ENCODE results near the gene REPS1. TPM values are rescaled to one million over a fixed set of nuclear protein-coding genes. Genes with fewer than 3 reads are reported as not detected.

The REPS1 gene
- total RNA-seq, 4 donors from 2014 or later, result 44.5 to 187 (median 70.4) TPM

DNA sequence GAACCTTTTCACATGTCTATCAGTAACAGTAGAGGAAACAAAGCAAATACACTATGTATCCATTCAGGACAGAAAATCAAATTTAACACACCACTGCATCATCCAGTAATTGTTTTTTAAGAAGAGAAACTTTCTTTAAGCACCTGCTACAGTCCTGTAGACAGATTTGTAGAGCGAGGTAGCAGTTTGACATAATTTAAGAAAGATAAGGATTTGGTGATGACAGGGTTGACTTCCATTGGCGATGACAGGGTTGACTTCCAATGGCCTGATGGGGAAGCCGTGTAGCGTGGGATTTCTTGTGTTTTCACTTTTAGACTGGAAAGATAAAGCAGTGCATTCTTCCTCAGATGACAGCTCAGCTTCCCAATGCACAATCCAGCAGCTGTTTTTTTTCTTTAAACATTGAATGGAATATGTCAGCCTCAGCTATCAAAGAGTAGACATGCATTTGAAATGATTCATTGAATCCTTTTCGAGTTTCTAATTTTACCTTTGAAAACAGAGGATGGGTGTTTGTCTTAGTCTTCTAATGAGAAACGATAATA, 123.6 kb downstream of the REPS1 start:
- WGBS, result 80% methylated on average over 6 of the region's 6 CpGs
- TF ChIP-seq POLR2A (IDR thresholded peaks at IDR 0.05) (no peak), POLR2AphosphoS5 (IDR thresholded peaks at IDR 0.05) (no peak)
- TF ChIP-seq, protein P1, sequence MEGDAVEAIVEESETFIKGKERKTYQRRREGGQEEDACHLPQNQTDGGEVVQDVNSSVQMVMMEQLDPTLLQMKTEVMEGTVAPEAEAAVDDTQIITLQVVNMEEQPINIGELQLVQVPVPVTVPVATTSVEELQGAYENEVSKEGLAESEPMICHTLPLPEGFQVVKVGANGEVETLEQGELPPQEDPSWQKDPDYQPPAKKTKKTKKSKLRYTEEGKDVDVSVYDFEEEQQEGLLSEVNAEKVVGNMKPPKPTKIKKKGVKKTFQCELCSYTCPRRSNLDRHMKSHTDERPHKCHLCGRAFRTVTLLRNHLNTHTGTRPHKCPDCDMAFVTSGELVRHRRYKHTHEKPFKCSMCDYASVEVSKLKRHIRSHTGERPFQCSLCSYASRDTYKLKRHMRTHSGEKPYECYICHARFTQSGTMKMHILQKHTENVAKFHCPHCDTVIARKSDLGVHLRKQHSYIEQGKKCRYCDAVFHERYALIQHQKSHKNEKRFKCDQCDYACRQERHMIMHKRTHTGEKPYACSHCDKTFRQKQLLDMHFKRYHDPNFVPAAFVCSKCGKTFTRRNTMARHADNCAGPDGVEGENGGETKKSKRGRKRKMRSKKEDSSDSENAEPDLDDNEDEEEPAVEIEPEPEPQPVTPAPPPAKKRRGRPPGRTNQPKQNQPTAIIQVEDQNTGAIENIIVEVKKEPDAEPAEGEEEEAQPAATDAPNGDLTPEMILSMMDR (IDR thresholded peaks at IDR 0.05), result no peak
- no peak overlapping the region for H3K4me3 ChIP-seq
- H3K36me3 ChIP-seq, result no peaks in the 10 kb centered on the region
- peaks cover 3% of the 10 kb centered on the region for H3K4me1 ChIP-seq
- DNase-seq (ENCODE audit: low spot score in 2 of 2), result no peak
- H3K27ac ChIP-seq, result no peak overlapping the region
- H3K27me3 ChIP-seq, result no peaks in the 10 kb centered on the region
- H3K9me3 ChIP-seq, result no peaks in the 10 kb centered on the region

DNA sequence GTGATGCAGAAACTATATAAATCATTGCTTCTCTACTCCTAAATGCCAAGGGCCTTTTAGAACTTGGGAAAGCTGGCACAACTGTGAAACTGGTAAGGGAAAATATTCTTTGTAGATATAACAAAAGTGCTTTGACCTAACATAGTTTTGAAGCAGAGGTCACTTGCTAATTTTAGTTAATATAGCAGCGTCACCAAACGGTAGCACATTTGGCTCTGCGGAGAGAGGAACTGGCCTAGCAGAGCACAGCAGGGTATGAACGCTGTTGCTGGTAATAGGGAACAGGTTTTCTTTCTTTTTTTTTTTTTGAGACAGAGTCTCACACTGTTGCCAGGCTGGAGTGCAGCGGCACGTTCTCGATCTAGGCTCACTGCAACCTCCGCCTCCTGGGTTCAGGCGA, 124.7 kb downstream of the REPS1 start:
- DNase-seq (ENCODE audit: low spot score in 2 of 2), result no peak
- Histone ChIP-seq H3K9me3 (no peaks in the 10 kb centered on the region), H3K27me3 (no peaks in the 10 kb centered on the region), H3K4me1 (peaks cover 3% of the 10 kb centered on the region), H3K4me3 (no peak overlapping the region), H3K36me3 (no peaks in the 10 kb centered on the region), H3K27ac (no peak overlapping the region)
- TF ChIP-seq EP300 (IDR thresholded peaks at IDR 0.05), result no peak
- TF ChIP-seq, protein P1 (IDR thresholded peaks at IDR 0.05), result no peak
- no peak for TF ChIP-seq POLR2A (IDR thresholded peaks at IDR 0.05)
- WGBS, result 53% methylated on average over 9 of the region's 9 CpGs

DNA sequence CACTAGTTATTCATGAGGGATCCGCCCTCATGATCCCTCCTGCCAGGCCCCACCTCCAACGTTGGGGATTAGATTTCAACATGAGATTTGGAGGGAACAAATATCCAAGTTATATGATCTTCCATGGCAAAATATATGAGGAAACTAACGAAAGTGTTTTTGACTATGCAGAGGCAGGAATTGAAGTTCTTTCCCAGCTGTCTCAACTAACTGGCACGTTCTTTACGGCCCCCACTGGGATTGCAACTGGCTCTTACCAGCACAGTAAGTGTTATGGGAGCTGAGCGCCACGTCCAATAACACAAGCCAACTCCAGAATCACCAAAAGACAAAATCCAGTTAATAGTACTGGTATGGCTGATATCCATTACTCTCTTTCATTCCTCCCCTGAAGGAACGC, 125.6 kb downstream of the REPS1 start:
- H3K27me3 ChIP-seq, result no peaks in the 10 kb centered on the region
- H3K9me3 ChIP-seq, result no peaks in the 10 kb centered on the region
- H3K4me1 ChIP-seq, result peaks cover 3% of the 10 kb centered on the region
- no peaks in the 10 kb centered on the region for H3K36me3 ChIP-seq
- no peak overlapping the region for H3K27ac ChIP-seq
- 84% methylated on average over 8 of the region's 8 CpGs for WGBS
- no peak overlapping the region for H3K4me3 ChIP-seq
- TF ChIP-seq EP300 (IDR thresholded peaks at IDR 0.05), result no peak
- TF ChIP-seq POLR2AphosphoS5 (IDR thresholded peaks at IDR 0.05), result no peak
- TF ChIP-seq, protein P1 (IDR thresholded peaks at IDR 0.05), result no peak
- no peak for TF ChIP-seq POLR2A (IDR thresholded peaks at IDR 0.05)
- DNase-seq (ENCODE audit: low spot score in 2 of 2), result no peak

DNA sequence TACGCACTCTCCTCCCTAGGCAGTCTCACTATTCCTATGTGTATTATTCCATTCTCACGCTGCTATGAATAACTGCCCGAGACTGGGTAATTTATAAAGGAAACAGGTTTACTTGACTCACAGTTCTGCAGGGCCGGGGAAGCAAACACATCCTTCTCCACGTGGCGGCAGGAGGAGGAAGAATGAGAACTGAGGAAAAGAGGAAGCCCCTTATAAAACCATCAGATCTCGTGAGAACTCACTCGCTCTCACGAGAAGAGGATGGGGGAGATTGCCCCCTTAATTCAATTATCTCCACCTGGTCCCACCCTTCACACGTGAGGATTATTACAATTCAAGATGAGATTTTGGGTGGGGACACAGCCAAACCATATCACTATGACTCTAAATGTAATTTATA, 130.3 kb downstream of the REPS1 start:
- DNase-seq (ENCODE audit: low spot score in 2 of 2), result no peak
- H3K9me3 ChIP-seq, result no peaks in the 10 kb centered on the region
- no peak overlapping the region for H3K4me3 ChIP-seq
- no peaks in the 10 kb centered on the region for H3K36me3 ChIP-seq
- 67% methylated on average over 10 of the region's 10 CpGs for WGBS
- TF ChIP-seq POLR2A (IDR thresholded peaks at IDR 0.05) (no peak), EP300 (IDR thresholded peaks at IDR 0.05) (no peak), POLR2AphosphoS5 (IDR thresholded peaks at IDR 0.05) (no peak)
- no peaks in the 10 kb centered on the region for H3K4me1 ChIP-seq
- H3K27ac ChIP-seq, result no peak overlapping the region
- H3K27me3 ChIP-seq, result no peaks in the 10 kb centered on the region

DNA sequence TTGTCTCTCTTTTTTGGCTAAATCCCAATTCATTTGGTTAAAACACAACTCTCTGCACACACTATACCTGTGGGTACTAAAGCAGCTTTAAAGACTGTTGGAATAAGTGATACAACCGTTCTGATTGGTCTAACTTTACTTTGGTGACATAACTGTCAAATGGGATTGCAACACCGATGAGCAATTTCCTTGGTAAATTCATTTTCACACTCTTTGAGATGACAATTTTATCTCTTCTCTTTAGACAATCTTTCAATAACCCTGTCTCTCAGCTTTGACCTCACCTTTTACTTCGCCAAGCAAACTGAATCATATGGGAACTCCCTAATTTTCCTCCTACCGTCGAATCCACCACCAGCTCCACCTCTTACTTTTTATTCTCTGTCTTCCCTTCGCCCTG, 131.4 kb downstream of the REPS1 start:
- Histone ChIP-seq H3K9me3 (no peaks in the 10 kb centered on the region), H3K27me3 (no peaks in the 10 kb centered on the region), H3K4me3 (no peak overlapping the region), H3K4me1 (no peaks in the 10 kb centered on the region), H3K36me3 (no peaks in the 10 kb centered on the region), H3K27ac (no peak overlapping the region)
- DNase-seq (ENCODE audit: low spot score in 2 of 2), result no peak
- WGBS, result 70% methylated on average over 6 of the region's 6 CpGs
- TF ChIP-seq, protein P1 (IDR thresholded peaks at IDR 0.05), result no peak
- TF ChIP-seq POLR2AphosphoS5 (IDR thresholded peaks at IDR 0.05) (no peak), EP300 (IDR thresholded peaks at IDR 0.05) (no peak), POLR2A (IDR thresholded peaks at IDR 0.05) (no peak)

Other genes starting within 250 kb of the REPS1 start
- gene CCDC28A, start 214.5 kb downstream of the REPS1 start, total RNA-seq, result 10 to 100 TPM in 3 of 4 donors, 1 to 10 TPM in 1; 7.9 to 15.6 (median 13.2) TPM
- under 1 TPM in 3 of 4 donors, not detected in 1; 0.13 to 0.56 (median 0.23) TPM for gene ECT2L, start 192.2 kb downstream of the REPS1 start, total RNA-seq
- 10 to 100 TPM; 12.0 to 25.0 (median 16.0) TPM for gene ABRACL, start 40.5 kb upstream of the REPS1 start, total RNA-seq
- 100 to 1,000 TPM in 1 of 4 donors, 10 to 100 TPM in 3; 56.7 to 101 (median 67.2) TPM for gene HECA, start 146.8 kb upstream of the REPS1 start, total RNA-seq